ENCODE results near the gene FAM53C. TPM values are rescaled to one million over a fixed set of nuclear protein-coding genes. Genes with fewer than 3 reads are reported as not detected.

FAM53C gene
- polyA plus RNA-seq, 1 experiment, result 35.9 TPM

- Histone ChIP-seq H3K9me3 (ENCODE audit: control insufficient read depth, insufficient read depth, low read length) (no peaks in the 10 kb centered on the region), H3K4me3 (ENCODE audit: low read depth, low read length) (peak overlapping the region; percentile 91), H3K27ac (ENCODE audit: low read depth, low read length) (peak overlapping the region; percentile 98), H3K27me3 (ENCODE audit: control insufficient read depth, insufficient read depth, low read length) (no peaks in the 10 kb centered on the region)
- no peak for TF ChIP-seq CTCF (IDR thresholded peaks at IDR 0.05; ENCODE audit: low read depth, low read length)
- peak; percentile 42 for DNase-seq (ENCODE audit: low read depth, low spot score)
- POLR2A ChIA-PET, result interaction anchor here (1.1 to 3.1 kb wide), 6 partner anchors 10 to 206 kb away, joined by 4 to 88 read pairs (median 7); partner anchors contain the start of genes BRD8, CDC23, ETF1 and KDM3B
- CTCF ChIA-PET, result interaction anchor here (7.9 kb wide), 1 partner anchor 15 kb away, joined by 169 read pairs; the partner anchor contains the start of gene KDM3B
Measured at GRCh38 chr5:138336952-138337684, 948 bp upstream of the FAM53C start.

DNA sequence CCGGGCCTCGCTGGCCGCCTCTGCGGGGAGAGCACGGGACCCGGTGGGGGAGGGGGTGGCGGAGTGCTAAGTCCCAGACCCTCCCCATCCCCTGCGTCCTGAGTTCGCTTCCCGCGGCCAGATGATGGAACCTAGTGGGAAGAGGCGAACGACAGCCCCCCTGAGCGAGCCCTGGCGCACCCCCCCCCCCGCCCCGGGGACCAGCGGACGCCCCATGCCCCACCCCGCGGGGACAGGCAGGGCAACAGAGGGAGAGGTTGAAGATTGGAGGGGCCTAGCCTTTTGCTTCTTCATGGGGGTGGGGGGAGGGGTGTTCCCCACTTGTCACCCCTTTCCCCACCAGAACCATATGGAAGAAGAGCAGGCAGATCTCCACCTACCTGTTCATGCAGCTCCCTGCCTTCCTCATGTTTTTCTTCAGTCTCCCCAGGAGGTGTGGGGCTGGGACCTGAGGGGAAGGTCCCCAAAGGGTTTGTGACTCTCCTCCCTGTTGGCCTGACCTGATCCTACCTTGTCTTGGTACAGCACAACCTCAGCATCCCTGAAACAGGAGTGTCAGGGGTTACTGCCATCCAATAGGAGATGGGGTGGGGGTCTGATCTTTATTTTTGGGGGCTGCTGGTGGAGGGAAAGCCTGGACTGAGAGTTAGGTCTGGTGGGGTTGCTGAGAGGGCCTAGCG lies 485 bp downstream of the FAM53C start:
- POLR2A ChIA-PET, result interaction anchor here (0.6 to 3.1 kb wide), 12 partner anchors 14 to 433 kb away, joined by 3 to 88 read pairs (median 4); partner anchors contain the start of genes BRD8, CDC23, EGR1 and ETF1
- TF ChIP-seq CTCF (IDR thresholded peaks at IDR 0.05; ENCODE audit: low read depth, low read length), result no peak
- CTCF ChIA-PET, result interaction anchor here (1.1 to 7.9 kb wide), 2 partner anchors 13 to 56 kb away, joined by 3 to 169 read pairs; partner anchors contain the start of gene KDM3B
- no peaks in the 10 kb centered on the region for H3K27me3 ChIP-seq (ENCODE audit: control insufficient read depth, insufficient read depth, low read length)
- no peak for DNase-seq (ENCODE audit: low read depth, low spot score)
- H3K4me3 ChIP-seq (ENCODE audit: low read depth, low read length), result peak overlapping the region; percentile 91
- H3K27ac ChIP-seq (ENCODE audit: low read depth, low read length), result peak overlapping the region; percentile 60
- H3K9me3 ChIP-seq (ENCODE audit: control insufficient read depth, insufficient read depth, low read length), result no peaks in the 10 kb centered on the region

GRCh38 chr5:138339091-138339456 lies 1.0 kb downstream of the FAM53C start:
- CTCF ChIA-PET, result interaction anchor here (0.8 to 7.9 kb wide), 3 partner anchors 13 to 116 kb away, joined by 3 to 169 read pairs (median 3); partner anchors contain the start of gene KDM3B
- H3K27ac ChIP-seq (ENCODE audit: low read depth, low read length), result peak overlapping the region; percentile 60
- peak overlapping the region; percentile 91 for H3K4me3 ChIP-seq (ENCODE audit: low read depth, low read length)
- H3K9me3 ChIP-seq (ENCODE audit: control insufficient read depth, insufficient read depth, low read length), result no peaks in the 10 kb centered on the region
- DNase-seq (ENCODE audit: low read depth, low spot score), result no peak
- H3K27me3 ChIP-seq (ENCODE audit: control insufficient read depth, insufficient read depth, low read length), result no peaks in the 10 kb centered on the region
- TF ChIP-seq CTCF (IDR thresholded peaks at IDR 0.05; ENCODE audit: low read depth, low read length), result no peak
- POLR2A ChIA-PET, result interaction anchor here (1.9 to 3.1 kb wide), 2 partner anchors 13 to 74 kb away, joined by 5 to 88 read pairs; partner anchors contain the start of gene KDM3B

- POLR2A ChIA-PET, result interaction anchor here (0.6 to 3.1 kb wide), 2 partner anchors 13 to 163 kb away, joined by 4 to 88 read pairs; partner anchors contain the start of gene KDM3B
- CTCF ChIA-PET, result interaction anchor here (0.6 to 7.9 kb wide), 4 partner anchors 13 to 359 kb away, joined by 3 to 169 read pairs (median 8); partner anchors contain the start of gene KDM3B
- Histone ChIP-seq H3K4me3 (ENCODE audit: low read depth, low read length) (peak overlapping the region; percentile 91), H3K27me3 (ENCODE audit: control insufficient read depth, insufficient read depth, low read length) (no peaks in the 10 kb centered on the region), H3K27ac (ENCODE audit: low read depth, low read length) (no peak overlapping the region), H3K9me3 (ENCODE audit: control insufficient read depth, insufficient read depth, low read length) (no peaks in the 10 kb centered on the region)
- TF ChIP-seq CTCF (IDR thresholded peaks at IDR 0.05; ENCODE audit: low read depth, low read length), result no peak
- DNase-seq (ENCODE audit: low read depth, low spot score), result no peak
Measured at GRCh38 chr5:138339464-138339863, 1.4 kb downstream of the FAM53C start.

Data from AG04450 (cell line).